Measurements from ENCODE around the gene DIPK1B.

The DIPK1B gene

GRCh38 chr9:136678624-136679023, 33.7 kb upstream of the DIPK1B start:
- H3K27me3 Mint-ChIP-seq (ENCODE audit: low read depth): no peaks in the 10 kb centered on the region
- no peaks in the 10 kb centered on the region for H3K9me3 Mint-ChIP-seq
- no peak overlapping the region for H3K4me3 Mint-ChIP-seq
- H3K4me1 Mint-ChIP-seq (ENCODE audit: low read depth): no peaks in the 10 kb centered on the region
- no peaks in the 10 kb centered on the region for H3K36me3 Mint-ChIP-seq (ENCODE audit: low read depth)
- H3K27ac Mint-ChIP-seq: no peak overlapping the region
- no peak for DNase-seq (ENCODE audit: low spot score)

DNA sequence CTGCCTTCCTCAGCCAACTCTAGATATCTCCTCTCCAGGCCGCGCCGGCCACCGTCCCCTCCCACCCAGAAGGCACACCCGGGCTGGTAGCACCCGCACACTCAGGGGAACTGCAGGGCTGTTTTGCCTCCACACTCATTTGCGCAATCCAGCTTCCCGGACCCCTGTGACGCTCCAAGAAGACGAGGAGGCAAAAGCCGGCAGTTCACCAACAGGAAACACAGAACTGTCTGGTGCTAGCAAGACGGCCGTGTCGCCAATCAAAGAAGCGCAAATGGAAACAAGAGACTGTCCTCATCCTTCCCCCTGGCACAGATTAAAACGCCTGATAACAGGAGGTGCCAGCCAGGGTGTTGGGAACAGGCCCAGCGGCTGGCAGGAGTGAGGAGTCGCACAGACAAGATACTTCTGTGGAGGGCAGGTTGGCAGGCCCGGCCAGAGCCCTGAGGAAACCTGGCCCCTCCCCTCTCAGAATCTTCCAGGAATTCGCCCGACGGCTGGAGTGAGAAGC, 32.9 kb upstream of the DIPK1B start:
- no peaks in the 10 kb centered on the region for H3K4me1 Mint-ChIP-seq (ENCODE audit: low read depth)
- H3K27me3 Mint-ChIP-seq (ENCODE audit: low read depth): no peaks in the 10 kb centered on the region
- DNase-seq (ENCODE audit: low spot score): no peak

GRCh38 chr9:136681029-136681428, 31.3 kb upstream of the DIPK1B start:
- no peaks in the 10 kb centered on the region for H3K36me3 Mint-ChIP-seq (ENCODE audit: low read depth)
- no peak for DNase-seq (ENCODE audit: low spot score)
- H3K4me1 Mint-ChIP-seq (ENCODE audit: low read depth): peaks cover 3% of the 10 kb centered on the region
- H3K27me3 Mint-ChIP-seq (ENCODE audit: low read depth): no peaks in the 10 kb centered on the region
- H3K27ac Mint-ChIP-seq: no peak overlapping the region
- no peak overlapping the region for H3K4me3 Mint-ChIP-seq
- H3K9me3 Mint-ChIP-seq: no peaks in the 10 kb centered on the region

More for the DNA sequence above, 32.9 kb upstream of the DIPK1B start:
- H3K9me3 Mint-ChIP-seq: no peaks in the 10 kb centered on the region
- no peak overlapping the region for H3K27ac Mint-ChIP-seq
- H3K4me3 Mint-ChIP-seq: no peak overlapping the region
- H3K36me3 Mint-ChIP-seq (ENCODE audit: low read depth): no peaks in the 10 kb centered on the region

- Mint-ChIP-seq H3K9me3 (no peaks in the 10 kb centered on the region), H3K36me3 (ENCODE audit: low read depth) (no peaks in the 10 kb centered on the region), H3K4me1 (ENCODE audit: low read depth) (peaks cover 6% of the 10 kb centered on the region), H3K4me3 (no peak overlapping the region), H3K27me3 (ENCODE audit: low read depth) (no peaks in the 10 kb centered on the region), H3K27ac (no peak overlapping the region)
- no peak for DNase-seq (ENCODE audit: low spot score)
Measured at GRCh38 chr9:136681945-136682699, 30.2 kb upstream of the DIPK1B start.

- H3K27ac Mint-ChIP-seq: no peak overlapping the region
- no peaks in the 10 kb centered on the region for H3K27me3 Mint-ChIP-seq (ENCODE audit: low read depth)
- peaks cover 6% of the 10 kb centered on the region for H3K4me1 Mint-ChIP-seq (ENCODE audit: low read depth)
- no peak for DNase-seq (ENCODE audit: low spot score)
- no peak overlapping the region for H3K4me3 Mint-ChIP-seq
- H3K9me3 Mint-ChIP-seq: no peaks in the 10 kb centered on the region
- no peaks in the 10 kb centered on the region for H3K36me3 Mint-ChIP-seq (ENCODE audit: low read depth)
Measured at GRCh38 chr9:136682710-136683109, 29.7 kb upstream of the DIPK1B start.

- H3K4me3 Mint-ChIP-seq: no peak overlapping the region
- H3K27me3 Mint-ChIP-seq (ENCODE audit: low read depth): no peaks in the 10 kb centered on the region
- peaks cover 6% of the 10 kb centered on the region for H3K4me1 Mint-ChIP-seq (ENCODE audit: low read depth)
- DNase-seq (ENCODE audit: low spot score): no peak
- no peaks in the 10 kb centered on the region for H3K9me3 Mint-ChIP-seq
- H3K36me3 Mint-ChIP-seq (ENCODE audit: low read depth): no peaks in the 10 kb centered on the region
- no peak overlapping the region for H3K27ac Mint-ChIP-seq
Measured at GRCh38 chr9:136683173-136683745, 29.1 kb upstream of the DIPK1B start.

GRCh38 chr9:136683755-136684154, 28.6 kb upstream of the DIPK1B start:
- peaks cover 6% of the 10 kb centered on the region for H3K4me1 Mint-ChIP-seq (ENCODE audit: low read depth)
- H3K9me3 Mint-ChIP-seq: no peaks in the 10 kb centered on the region
- no peaks in the 10 kb centered on the region for H3K27me3 Mint-ChIP-seq (ENCODE audit: low read depth)
- H3K27ac Mint-ChIP-seq: no peak overlapping the region
- no peak overlapping the region for H3K4me3 Mint-ChIP-seq
- no peak for DNase-seq (ENCODE audit: low spot score)
- no peaks in the 10 kb centered on the region for H3K36me3 Mint-ChIP-seq (ENCODE audit: low read depth)

DNA sequence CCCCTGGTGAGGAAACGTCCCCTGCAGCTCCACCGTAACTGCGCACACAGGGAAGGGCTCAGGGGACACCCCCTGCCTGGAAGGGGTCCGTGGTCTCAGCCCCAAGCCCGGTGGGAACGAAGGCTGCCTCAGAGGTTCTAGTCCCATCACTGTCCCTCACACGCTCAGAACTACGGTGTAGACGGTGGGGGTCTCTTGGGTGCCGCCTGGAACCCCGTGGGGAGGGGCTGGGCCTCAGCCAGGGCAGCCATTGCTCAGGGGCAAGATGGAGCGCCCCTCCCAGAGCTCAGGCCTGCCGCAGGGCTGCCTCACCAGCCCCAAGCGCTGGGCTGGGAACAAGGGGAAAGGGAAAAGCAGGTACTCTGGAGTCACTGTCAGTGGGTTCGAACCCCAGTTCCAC, 28.0 kb upstream of the DIPK1B start:
- no peak for DNase-seq (ENCODE audit: low spot score)
- no peak overlapping the region for H3K27ac Mint-ChIP-seq
- H3K27me3 Mint-ChIP-seq (ENCODE audit: low read depth): no peaks in the 10 kb centered on the region
- peaks cover 6% of the 10 kb centered on the region for H3K4me1 Mint-ChIP-seq (ENCODE audit: low read depth)
- H3K9me3 Mint-ChIP-seq: no peaks in the 10 kb centered on the region
- no peak overlapping the region for H3K4me3 Mint-ChIP-seq
- H3K36me3 Mint-ChIP-seq (ENCODE audit: low read depth): no peaks in the 10 kb centered on the region

- no peak overlapping the region for H3K27ac Mint-ChIP-seq
- DNase-seq (ENCODE audit: low spot score): no peak
- H3K27me3 Mint-ChIP-seq (ENCODE audit: low read depth): no peaks in the 10 kb centered on the region
- no peaks in the 10 kb centered on the region for H3K9me3 Mint-ChIP-seq
- H3K4me3 Mint-ChIP-seq: no peak overlapping the region
- no peaks in the 10 kb centered on the region for H3K36me3 Mint-ChIP-seq (ENCODE audit: low read depth)
- H3K4me1 Mint-ChIP-seq (ENCODE audit: low read depth): peaks cover 6% of the 10 kb centered on the region
Measured at GRCh38 chr9:136684799-136685198, 27.6 kb upstream of the DIPK1B start.

GRCh38 chr9:136685216-136685615, 27.2 kb upstream of the DIPK1B start:
- no peaks in the 10 kb centered on the region for H3K9me3 Mint-ChIP-seq
- H3K36me3 Mint-ChIP-seq (ENCODE audit: low read depth): no peaks in the 10 kb centered on the region
- H3K4me1 Mint-ChIP-seq (ENCODE audit: low read depth): peaks cover 6% of the 10 kb centered on the region
- no peaks in the 10 kb centered on the region for H3K27me3 Mint-ChIP-seq (ENCODE audit: low read depth)
- peak overlapping the region; percentile 40 for H3K4me3 Mint-ChIP-seq
- H3K27ac Mint-ChIP-seq: no peak overlapping the region
- DNase-seq (ENCODE audit: low spot score): no peak

GRCh38 chr9:136685790-136686533, 26.4 kb upstream of the DIPK1B start:
- DNase-seq (ENCODE audit: low spot score): no peak
- H3K9me3 Mint-ChIP-seq: no peaks in the 10 kb centered on the region
- H3K27ac Mint-ChIP-seq: peak overlapping the region; percentile 61
- no peaks in the 10 kb centered on the region for H3K36me3 Mint-ChIP-seq (ENCODE audit: low read depth)
- peaks cover 6% of the 10 kb centered on the region for H3K4me1 Mint-ChIP-seq (ENCODE audit: low read depth)
- H3K4me3 Mint-ChIP-seq: peak overlapping the region; percentile 85
- H3K27me3 Mint-ChIP-seq (ENCODE audit: low read depth): no peaks in the 10 kb centered on the region

- Mint-ChIP-seq H3K9me3 (no peaks in the 10 kb centered on the region), H3K36me3 (ENCODE audit: low read depth) (no peaks in the 10 kb centered on the region), H3K4me3 (peak overlapping the region; percentile 85), H3K27me3 (ENCODE audit: low read depth) (no peaks in the 10 kb centered on the region), H3K27ac (no peak overlapping the region), H3K4me1 (ENCODE audit: low read depth) (peaks cover 6% of the 10 kb centered on the region)
- no peak for DNase-seq (ENCODE audit: low spot score)
Measured at GRCh38 chr9:136686534-136686793, 25.9 kb upstream of the DIPK1B start.

DNA sequence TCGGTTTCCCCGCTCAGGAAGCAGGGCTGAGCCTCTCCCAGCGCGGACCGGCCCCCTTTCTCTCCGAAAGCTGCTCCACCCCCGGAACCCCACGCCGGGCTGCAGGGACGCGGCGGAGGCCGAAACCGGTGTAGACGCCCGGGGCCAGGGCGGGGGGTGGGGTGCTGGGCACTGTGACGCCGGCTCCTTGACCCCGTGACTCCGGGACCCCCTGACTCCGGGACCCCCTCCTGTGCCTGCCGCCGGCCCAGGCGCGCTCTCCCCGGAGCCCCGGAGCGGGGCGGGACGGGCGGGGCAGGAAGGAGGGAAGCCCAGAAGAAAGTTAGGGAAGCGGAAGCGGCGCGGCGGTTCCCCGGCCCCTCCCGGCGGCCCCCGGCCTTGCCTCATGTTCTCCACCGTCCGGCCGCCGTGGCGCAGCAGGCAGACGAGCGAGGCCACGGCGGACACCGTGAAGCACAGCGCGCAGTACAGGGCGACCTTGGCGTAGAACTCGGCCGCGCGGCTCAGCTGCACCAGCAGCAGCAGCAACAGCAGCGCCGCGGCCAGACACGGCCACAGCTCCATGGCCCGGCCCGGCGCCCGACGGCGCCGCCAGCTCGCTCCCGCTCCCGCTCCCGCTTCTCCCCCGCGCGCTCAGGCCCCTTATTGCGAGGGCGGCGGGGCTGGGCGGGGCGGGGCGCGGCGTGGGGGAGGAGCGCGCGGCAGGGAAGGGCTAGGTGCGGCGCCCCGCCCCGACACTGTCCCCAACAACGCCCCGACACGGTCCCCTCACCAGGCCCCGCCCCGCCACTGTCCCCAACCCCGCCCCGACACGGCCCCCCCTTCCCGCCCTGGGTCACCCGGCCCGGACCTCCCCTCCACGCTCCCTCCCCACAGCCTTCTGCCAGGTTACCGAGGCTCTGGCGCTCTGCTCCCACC, 25.3 kb upstream of the DIPK1B start, which contains the start of gene AGPAT2:
AGPAT2 (minus strand) TSS at position 664 of the 918 bp plus-strand sequence; CDS start at position 564, 100 bp downstream.
- Mint-ChIP-seq H3K4me1 (ENCODE audit: low read depth) (peaks cover 6% of the 10 kb centered on the region), H3K27me3 (ENCODE audit: low read depth) (no peaks in the 10 kb centered on the region), H3K9me3 (no peaks in the 10 kb centered on the region), H3K36me3 (ENCODE audit: low read depth) (no peaks in the 10 kb centered on the region), H3K27ac (peak within 1 kb of the TSS; percentile 62), H3K4me3 (peak within 1 kb of the TSS; percentile 85)
- peak; percentile 64 for DNase-seq (ENCODE audit: low spot score)

Measured in T-helper 2 cell treated with Interferon-gamma antibody and Interleukin-4, amounts not matched to agents 5 μg/mL and 100 μg/mL, for 36 hours (primary cell).